HCT116 (cell line): ENCODE measurements around the gene PAH.

Source experiments
- ATF3 ChIP-seq: IDR thresholded peaks from 2 replicates; pipeline ENCODE4 v1.6.1; 2012
- CTCF ChIP-seq, 3 experiments: fragments of 200-600 bp in 1 of 3; sonication (generic) in 1 of 3; IDR thresholded peaks in 2 of 3; conservative IDR thresholded peaks in 1 of 3; 2 replicates each; pipeline ENCODE4 v1.5.1; 2012 to 2017; ENCODE audit warnings: low read depth in 2 of 3, low read length in 2 of 3, antibody characterized with exemption in 1 of 3, borderline replicate concordance in 1 of 3, control low read depth in 1 of 3, mild to moderate bottlenecking in 1 of 3, mixed read lengths in 1 of 3, mixed run types in 1 of 3, moderate library complexity in 1 of 3; ENCODE audit not compliant: insufficient read depth in 1 of 3
- POLR2AphosphoS5 ChIP-seq: IDR thresholded peaks from 2 replicates; pipeline ENCODE4 v1.6.1; 2011; ENCODE audit warnings: mild to moderate bottlenecking, low read depth, low read length, moderate library complexity
- SIN3A ChIP-seq: IDR thresholded peaks from 2 replicates; pipeline ENCODE4 v1.6.1; 2012; ENCODE audit warnings: low read depth
- SP1 ChIP-seq: IDR thresholded peaks from 2 replicates; pipeline ENCODE4 v1.6.1; 2012; ENCODE audit warnings: low read depth
- YY1 ChIP-seq: IDR thresholded peaks from 2 replicates; pipeline ENCODE4 v1.6.1; 2011; ENCODE audit warnings: low read length, low read depth, moderate library complexity, mild to moderate bottlenecking; ENCODE audit not compliant: insufficient replicate concordance; ENCODE audit errors: extremely low read depth

GRCh38 chr12:102927220-102927619, 10.2 kb upstream of the PAH start:
- TF ChIP-seq SIN3A (no peak), POLR2AphosphoS5 (no peak), CTCF (IDR thresholded peaks at IDR 0.05 in 2 of 3, conservative IDR thresholded peaks at IDR 0.05 in 1 of 3; ENCODE audit: borderline replicate concordance in 1 of 3, insufficient read depth in 1 of 3, low read depth in 2 of 3, low read length in 2 of 3) (no peak), SP1 (no peak), YY1 (no peak), ATF3 (no peak)
